Stimulated activated CD4-positive, alpha-beta T cell treated with anti-CD3 and anti-CD28 coated beads, Interleukin-2, amount 100 ng/mL, for 48 hours (primary cell): ENCODE data around the gene SPATA31D3.
"Not testable (repeated sequence)": the region's sequence is repeated elsewhere in the genome, so short reads cannot be mapped to it uniquely, and the experiment has no call there.

Experiments
- DNase-seq, 2 donors: peaks; one replicate each; pipeline ENCODE4 v3.0.0-alpha.2; 2020

SPATA31D3 gene

DNA sequence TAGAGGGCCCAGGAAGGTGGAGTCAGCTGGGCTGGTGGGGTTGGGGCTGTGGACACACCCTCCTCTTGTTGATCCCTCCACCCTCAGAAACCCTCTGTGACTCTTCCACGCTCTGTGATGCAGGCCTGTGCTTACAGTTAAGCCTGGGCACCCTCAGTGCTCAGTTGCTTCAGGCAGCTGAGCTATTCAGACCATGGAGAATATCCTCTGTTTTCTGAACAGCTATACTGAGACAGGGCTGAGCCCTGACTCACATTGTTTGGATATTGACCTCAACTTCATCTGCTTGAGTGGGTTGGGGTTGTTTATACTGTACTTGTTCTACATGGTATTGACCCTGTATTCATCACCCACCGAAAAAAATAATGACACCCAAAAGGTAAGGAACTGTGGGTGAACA, at the start of gene SPATA31D3:
SPATA31D3 (plus strand) TSS at position 108 of the 400 bp plus-strand sequence; CDS start at position 194, 86 bp downstream.
- DNase-seq = not testable (repeated sequence)

DNA sequence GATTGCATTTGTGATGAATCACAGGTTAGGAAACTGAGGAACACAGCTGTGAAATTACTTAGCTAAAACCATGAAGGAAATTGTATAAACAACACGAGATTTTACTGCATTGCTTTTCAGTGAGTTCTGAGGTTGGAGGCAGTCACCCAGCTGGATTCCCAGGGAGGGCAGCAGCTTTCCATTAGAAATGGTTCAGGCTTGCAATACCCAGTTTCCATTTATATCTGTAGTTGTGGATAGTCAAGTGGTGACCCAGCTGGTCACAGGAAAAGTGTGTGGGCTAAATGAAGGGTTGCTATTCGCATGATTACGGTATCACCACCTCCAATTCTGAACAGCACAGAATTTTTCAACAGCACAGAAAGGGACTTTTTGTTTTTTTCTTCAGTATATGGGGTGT, 49.4 kb upstream of the SPATA31D3 start:
- DNase-seq = no peak

DNA sequence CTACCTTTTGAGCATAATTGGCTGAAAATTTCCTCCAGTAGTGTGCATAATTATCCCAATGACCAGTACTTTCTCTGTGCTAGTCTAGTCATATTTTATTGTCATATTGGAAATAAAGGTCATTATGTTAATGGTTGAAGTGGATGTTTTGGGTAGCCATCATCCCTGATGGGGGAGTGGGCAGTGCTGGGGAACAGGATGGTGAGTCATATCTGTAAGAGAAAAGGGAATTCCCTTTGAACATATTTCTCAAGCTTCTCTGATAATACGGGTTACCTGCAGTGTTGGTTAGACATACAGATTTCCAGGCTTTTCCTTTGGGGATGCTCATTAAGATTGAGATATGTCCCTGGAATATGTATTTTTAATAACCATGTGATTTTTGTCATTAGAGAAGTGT, 48.4 kb upstream of the SPATA31D3 start:
- no peak for DNase-seq

DNA sequence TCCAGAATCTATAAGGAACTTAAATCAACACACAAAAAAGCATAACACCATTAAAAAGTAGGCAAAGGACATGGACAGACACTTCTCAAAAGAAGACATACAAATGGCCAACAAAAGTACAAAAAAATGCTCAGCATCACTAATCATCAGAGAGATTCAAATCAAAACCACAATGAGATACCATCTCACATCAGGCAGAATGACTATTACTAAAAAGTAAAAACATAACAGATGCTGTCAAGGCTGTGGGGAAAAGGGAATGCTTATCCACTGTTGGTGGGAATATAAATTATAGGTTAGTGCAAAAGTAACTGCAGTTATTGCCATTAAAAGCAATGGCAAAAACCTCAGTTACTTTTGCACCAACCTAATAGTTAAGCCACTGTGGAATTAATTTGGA, 47.2 kb upstream of the SPATA31D3 start:
- DNase-seq = no peak

DNA sequence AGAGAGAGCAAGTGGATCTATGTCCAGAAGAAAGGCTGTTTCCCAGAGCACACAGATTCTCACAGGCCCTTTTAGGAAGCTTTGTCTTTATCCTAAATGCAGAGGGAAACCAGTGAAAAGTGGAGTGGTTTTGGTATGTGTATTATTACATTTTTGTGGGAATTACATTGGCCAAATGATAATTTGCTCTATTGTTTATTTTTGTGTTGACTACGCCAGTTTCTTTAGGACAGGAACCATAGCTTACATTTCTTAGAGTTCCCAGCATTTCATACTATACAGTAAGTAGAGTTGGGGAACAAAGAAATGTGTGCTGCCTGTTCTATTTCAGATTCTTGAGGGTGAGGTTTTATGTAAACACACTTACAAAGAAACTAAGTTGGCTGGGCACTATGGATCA, 44.4 kb upstream of the SPATA31D3 start:
- DNase-seq = no peak

DNA sequence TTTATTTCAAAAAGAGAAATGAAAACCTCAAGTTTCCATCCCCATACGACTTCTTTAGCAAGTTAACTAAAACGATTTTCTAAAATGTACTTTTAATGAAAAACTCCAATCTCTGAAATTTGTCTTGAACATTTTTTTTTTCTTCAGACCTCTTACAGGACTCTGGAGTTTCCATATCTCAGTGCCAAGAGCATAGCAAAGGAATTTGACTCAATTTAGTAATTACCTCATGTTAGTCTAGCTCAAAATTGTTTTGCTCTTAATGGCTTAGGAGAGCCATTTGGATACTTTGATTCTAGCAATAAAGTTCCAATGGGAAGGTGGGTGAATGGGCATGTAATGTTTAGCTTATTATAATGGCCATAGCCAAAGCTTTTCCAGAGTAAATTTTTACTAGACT, 41.1 kb upstream of the SPATA31D3 start:
- DNase-seq = no peak

DNA sequence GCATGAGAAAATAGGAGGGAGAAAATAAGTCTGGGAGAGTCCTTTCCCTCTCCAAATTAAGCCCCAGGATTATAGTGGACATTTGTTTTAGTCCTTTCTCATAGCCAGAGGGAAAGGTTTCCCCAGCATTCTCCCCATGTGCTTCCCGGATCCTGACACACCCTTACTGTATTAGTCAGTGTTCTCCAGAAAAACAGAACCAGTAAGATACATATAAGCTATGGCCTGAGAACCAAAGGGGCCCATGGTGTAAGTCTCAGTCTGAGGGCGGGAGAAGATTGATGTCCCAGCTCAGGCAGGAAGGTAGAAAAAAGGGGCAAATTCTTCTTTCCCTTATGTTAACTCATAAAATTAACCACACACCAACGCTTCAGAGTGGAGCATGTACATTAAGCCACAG, 40.7 kb upstream of the SPATA31D3 start:
- no peak for DNase-seq

DNA sequence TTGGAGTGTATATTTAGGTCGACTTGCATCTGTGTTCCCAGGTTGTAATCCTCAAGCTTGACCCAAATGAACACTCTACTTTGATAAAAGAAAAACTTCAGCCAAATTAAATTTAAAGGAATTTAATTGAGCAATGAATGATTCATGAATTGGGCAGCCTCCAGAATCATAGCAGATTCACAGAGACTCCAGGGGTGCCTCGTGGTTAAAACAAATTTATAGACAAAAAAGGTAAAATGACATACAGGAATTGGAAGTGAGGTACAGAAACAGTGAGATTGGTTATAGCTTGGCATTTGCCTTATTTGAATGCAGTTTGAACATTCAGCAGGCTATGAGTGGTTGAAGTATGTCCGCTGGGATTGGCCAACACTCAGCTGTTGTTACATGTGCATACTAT, 36.6 kb upstream of the SPATA31D3 start:
- DNase-seq = no peak

DNA sequence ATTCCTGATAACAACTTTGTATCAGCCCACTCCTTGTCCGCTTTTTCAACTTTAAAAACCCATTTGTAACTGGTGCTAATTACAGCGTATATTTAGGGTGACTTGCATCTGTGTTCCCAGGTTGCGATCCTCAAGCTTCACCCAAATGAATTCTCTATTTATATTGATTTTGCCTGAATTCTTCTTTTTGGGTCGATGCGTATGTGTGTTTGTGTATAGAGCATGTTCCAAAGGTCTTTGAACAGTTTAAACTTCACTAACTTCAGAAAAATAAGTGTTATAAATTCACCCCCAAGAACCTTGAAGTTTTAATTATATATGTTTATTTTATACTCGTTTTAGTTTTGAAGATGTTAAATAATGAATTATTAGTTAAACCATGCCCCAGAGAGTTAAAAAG, 31.2 kb upstream of the SPATA31D3 start:
- DNase-seq = no peak

DNA sequence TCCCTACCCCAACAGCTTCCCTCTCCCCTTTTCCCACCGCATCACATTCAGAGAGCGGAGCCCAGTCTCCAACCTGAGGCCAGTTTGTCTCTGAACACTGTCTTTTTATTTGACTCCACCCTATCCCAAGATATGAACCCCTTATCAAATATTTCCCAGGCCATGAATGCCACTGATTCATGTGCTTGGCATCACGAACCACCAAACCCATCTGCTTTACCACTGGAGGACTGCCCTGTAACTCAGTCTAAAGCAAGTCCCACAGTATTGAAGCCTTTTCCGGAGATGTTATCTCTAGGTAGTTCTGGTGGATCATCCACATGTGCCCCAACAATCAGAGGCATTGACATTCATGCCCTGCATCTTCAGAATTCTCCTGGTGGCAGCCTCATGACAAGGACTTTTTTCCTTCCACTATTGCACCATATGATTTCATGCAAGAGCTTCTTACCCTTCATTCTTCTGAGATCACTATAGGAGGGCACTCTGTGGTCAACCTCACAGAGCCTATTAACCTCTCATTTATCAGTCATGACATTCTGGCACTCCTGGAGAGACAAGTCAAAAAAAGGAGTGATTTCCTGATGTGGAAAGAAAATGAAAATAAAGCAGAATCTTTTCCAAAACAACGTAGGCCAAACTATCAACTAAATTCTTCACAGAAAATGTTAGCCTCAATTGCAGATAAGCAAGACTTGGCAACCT, 27.3 kb upstream of the SPATA31D3 start:
- DNase-seq = no peak

DNA sequence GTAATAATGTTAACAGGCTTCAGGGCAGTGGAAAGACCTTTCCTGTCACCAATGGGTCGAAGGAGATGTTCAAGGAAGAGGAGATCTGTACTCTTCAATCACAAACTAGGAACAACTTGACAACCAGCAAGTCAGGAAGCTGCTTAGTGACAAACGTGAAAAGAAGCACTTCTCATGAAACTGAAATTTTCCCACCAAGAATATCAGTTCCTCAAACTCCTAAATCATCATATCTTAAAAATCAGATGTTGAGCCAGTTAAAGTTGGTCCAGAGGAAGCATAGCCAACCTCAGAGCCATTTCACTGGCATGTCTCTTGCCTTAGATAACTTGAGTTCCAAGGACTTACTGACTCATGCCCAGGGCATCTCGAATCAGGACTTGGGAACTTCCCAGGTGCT, 24.8 kb upstream of the SPATA31D3 start:
- not testable (repeated sequence) for DNase-seq

DNA sequence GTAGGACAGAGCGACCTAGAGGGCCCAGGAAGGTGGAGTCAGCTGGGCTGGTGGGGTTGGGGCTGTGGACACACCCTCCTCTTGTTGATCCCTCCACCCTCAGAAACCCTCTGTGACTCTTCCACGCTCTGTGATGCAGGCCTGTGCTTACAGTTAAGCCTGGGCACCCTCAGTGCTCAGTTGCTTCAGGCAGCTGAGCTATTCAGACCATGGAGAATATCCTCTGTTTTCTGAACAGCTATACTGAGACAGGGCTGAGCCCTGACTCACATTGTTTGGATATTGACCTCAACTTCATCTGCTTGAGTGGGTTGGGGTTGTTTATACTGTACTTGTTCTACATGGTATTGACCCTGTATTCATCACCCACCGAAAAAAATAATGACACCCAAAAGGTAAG, 15.0 kb upstream of the SPATA31D3 start, which contains the start of gene SPATA31D4:
SPATA31D4 (plus strand) TSS at position 124 of the 400 bp plus-strand sequence; CDS start at position 210, 86 bp downstream.
- DNase-seq = not testable (repeated sequence)

DNA sequence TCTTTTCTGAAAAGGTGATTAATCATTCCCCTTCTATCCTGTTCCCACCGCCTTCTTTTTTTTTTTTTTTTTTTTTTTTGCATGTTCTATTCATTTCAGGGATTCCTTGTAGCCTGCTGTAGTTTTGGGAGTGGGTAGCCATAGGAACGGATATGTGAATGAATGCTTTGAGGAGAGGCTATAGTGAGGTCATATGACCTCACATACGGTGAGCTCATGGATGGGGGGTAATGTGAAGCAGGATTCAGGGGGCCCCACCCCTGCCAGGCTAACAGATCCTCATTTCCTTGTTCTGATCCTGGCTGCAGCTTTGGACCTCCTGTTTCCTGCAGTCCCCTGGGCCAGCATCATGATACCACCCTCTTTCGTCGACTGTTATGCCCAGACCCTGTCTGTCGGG, 13.2 kb upstream of the SPATA31D3 start:
- DNase-seq = not testable (repeated sequence)

DNA sequence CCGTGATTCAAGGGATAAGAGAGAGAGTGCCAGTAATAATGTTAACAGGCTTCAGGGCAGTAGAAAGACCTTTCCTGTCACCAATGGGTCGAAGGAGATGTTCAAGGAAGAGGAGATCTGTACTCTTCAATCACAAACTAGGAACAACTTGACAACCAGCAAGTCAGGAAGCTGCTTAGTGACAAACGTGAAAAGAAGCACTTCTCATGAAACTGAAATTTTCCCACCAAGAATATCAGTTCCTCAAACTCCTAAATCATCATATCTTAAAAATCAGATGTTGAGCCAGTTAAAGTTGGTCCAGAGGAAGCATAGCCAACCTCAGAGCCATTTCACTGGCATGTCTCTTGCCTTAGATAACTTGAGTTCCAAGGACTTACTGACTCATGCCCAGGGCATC, 9.8 kb upstream of the SPATA31D3 start:
- DNase-seq = not testable (repeated sequence)

DNA sequence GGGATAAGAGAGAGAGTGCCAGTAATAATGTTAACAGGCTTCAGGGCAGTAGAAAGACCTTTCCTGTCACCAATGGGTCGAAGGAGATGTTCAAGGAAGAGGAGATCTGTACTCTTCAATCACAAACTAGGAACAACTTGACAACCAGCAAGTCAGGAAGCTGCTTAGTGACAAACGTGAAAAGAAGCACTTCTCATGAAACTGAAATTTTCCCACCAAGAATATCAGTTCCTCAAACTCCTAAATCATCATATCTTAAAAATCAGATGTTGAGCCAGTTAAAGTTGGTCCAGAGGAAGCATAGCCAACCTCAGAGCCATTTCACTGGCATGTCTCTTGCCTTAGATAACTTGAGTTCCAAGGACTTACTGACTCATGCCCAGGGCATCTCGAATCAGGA, 5.3 kb downstream of the SPATA31D3 start:
- DNase-seq = not testable (repeated sequence)

DNA sequence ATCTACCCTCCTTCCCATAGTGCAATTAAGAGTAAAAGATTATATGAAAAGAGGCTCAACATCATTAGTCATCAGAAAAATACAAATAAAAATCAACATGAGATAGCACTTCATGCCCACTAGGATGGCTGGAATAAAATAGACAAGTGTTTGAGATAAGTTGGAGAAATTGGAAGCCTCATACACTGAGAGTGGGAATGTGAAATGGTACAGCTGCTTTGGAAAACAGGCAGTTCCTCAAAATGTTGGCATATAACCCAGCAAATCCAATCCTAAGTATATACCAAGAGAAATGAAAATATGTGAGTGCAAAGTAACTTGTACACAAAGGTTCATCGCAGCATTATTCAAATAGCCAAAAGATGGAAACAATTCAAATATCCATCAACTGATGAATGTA, 9.8 kb downstream of the SPATA31D3 start:
- no peak for DNase-seq

DNA sequence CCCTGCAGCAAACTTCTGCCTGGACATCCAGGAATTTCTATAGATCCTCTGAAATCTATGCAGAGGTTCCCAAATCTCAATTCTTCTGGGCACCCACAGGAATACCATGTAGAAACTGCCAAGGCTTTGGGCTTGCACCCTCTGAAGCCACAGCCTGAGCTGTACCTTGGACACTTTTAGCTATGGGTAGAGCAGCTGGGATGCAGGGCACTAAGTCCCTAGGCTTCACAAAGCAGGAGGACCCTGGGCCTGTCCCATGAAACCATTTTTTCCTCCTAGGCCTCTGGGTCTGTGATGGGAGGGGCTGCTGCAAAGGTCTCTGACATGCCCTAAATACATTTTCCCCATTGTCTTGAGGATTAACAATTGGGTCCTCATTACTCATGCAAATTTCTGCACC, 12.3 kb downstream of the SPATA31D3 start:
- no peak for DNase-seq

DNA sequence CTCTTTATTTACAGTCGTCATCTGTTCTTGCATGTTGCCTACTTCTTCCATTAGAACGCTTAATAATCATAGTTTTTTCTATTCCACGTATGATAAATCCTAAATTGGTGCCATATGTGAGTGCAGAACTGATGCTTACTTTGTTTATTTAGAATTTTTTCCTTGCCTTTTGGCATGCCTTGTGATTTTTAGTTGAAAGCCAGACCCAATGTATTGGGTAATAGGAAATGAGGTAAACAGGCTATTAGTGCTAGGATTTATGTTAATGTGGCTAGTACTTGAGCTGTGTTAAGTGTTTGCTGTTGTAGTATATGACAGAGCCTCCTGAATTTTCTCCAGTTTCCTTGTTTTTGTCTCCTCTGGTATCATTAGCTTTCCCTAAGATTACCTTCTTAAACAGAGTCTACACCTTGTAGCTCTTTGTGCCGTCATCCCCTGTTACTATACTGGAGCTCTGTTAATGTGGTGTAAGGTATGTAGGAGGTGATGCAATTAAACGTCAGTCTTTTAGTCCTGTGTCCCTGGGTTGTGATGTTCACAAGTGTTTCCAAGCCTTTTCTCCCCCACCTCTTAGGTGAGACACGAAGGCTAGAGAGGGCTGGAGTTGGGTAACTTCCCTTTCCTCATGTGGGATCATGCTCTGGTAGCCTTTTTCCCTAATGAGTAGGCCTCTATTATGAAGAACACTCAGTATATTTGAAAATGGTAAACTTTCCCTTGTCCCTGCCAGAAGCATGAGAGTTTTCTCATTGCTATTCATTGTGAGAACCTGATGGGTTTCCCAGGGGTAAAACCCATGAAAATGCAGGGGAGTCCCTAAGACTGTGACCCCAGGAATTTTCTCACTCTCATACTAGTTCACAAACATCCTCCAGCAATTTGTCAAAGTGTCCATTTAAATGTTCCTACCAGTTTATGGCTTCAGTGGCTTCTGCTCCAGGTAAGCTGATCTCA, 21.2 kb downstream of the SPATA31D3 start:
- DNase-seq = no peak

DNA sequence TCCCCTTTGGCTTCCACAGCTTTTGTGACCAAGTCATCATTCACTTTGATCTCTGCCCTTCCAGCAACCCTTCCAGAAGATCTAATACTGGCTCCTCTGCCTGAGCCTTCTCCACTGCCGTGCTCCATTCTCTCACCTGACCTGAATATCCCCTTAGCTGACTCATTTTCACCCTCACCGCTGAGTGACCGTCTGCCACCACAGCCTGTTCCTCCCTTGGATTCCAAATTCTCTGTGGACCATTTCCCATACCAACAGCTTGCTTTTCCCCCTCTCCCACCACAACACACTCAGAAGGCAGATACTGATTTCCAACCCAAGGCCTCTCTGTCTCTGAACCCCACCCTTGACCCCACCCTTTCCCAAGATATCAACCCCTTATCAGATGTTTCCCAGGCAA, 24.7 kb downstream of the SPATA31D3 start:
- no peak for DNase-seq

DNA sequence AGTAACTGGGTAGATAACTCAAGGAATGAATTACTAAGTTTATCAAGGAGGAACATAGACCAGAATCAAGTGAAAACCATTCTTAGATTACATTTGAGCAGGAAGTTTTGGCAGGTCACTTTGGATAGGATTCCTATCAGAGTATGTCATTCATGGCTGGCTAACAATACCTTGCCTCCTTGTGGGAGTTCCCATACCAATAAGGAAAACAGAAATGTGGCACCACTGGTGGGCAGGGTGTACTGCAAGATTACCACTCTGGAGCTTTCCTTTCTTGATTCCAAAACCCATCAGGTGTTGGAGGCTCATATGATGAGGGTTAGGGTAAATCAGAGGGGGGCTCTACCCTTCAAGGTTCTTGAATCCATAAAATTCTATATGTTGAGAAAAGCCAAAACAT, 26.7 kb downstream of the SPATA31D3 start:
- DNase-seq = no peak

DNA sequence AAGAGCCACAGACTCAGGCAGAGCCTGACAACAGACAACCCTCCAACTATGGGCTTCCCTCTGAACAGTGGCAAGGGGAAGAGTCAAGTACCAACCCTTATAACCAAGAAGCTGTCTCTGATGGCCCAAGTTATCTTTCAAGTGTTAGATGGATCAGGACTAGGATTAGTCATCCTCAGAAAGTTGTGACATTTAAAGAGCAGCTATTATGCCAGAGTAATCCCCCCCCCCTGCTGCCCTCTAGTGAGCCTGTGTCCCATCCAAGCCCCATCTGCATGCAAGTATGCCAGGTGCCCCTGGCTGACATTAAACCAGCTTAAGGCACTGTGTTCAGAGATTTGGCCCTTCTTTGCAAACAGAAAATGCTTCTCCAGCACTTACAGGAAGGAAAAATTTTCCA, 28.4 kb downstream of the SPATA31D3 start:
- DNase-seq = no peak

DNA sequence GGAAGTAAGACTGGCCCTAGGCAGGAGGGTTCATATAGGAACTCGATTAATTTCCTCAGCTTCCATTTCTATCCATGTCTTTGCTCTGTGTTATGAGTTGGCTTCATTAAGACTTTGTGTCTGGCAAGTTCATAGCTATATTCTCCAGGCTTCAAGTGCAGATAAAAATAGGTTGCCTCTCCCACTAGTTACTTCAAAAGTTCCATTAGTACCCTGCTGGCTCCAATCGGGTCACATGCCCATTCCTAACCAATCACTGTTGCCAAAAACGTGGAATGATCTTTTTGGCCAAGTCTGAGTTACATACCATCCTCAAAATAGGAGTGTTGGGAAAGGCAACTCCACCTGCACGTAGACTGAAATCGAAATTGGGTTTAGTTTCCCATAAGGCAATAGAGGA, 31.5 kb downstream of the SPATA31D3 start:
- no peak for DNase-seq

DNA sequence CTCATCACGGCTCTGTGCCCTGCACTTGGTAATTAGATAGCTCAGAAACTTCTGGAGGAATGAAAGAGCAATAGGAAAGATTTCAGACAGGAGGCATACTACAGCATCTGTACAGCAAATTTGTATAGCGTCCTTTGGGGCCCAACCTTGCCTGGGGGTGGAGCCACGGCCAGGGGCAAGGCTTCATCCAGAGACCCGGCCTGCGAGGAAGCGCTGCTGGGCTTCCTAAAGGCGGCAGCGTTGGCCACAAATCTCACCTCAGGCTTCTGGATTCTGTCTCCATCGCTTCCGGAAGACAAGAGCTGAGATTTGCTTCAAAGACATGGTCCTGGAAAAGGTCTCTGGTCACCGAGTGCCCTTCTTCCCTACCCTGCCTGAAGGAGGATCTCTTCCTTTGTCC, 33.1 kb downstream of the SPATA31D3 start:
- no peak for DNase-seq

DNA sequence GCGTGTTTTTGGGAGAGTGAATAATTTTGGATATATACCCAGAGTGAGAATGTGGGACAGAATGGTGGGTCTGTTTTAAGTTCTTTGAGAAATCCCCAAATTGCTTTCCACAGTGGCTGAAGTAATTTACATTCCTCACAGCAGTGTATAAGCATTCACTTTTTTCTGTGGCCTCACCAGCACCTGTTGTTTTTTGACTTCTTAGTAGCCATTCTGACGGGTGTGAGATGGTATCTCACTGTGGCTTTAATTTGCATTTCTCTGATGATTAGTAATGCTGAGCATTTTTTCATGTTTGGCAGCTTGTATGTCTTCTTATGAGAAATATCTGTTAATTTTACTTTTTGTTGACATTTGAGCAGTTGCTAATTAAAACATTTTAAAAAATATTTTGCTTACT, 35.9 kb downstream of the SPATA31D3 start:
- no peak for DNase-seq
